PC-3 (cell line): ENCODE measurements around the gene ZNF236. TPM values are rescaled to one million over a fixed set of nuclear protein-coding genes. Genes with fewer than 3 reads are reported as not detected.

ENCODE experiments used
- ATAC-seq: fragments of 200-7000 bp; cut with Tn5 transposase; 2 replicates; pipeline ENCODE4 v1.9.1; 2020; ENCODE audit warnings: mild to moderate bottlenecking, moderate library complexity
- BruUV-seq: library from RNA; stranded (reverse); fragments of 400-500 nt; replicated peaks from 2 replicates; lab custom pipeline; 2021; lab: Mats Ljungman, UMichigan
- CTCF ChIA-PET: fragments of 300-600 bp; sonication (Branson Sonifier 250); formaldehyde crosslinking; loops from one replicate; lab custom pipeline; 2022; ENCODE audit warnings: antibody characterized with exemption; lab: Charles Lee
- POLR2A ChIA-PET: fragments of 300-600 bp; sonication (Branson Sonifier 250); formaldehyde crosslinking; loops from one replicate; lab custom pipeline; 2022; ENCODE audit warnings: antibody characterized with exemption; ENCODE audit not compliant: unreplicated experiment; lab: Charles Lee
- DNase-seq: peaks from one replicate; pipeline ENCODE4 v3.0.0-alpha.2; 2015
- H2AFZ ChIP-seq: fragments of 300-600 bp; sonication (generic); 2 replicates; pipeline ENCODE4 v1.6.0; 2016; ENCODE audit warnings: antibody characterized with exemption, low read length
- H3F3A ChIP-seq: fragments of 300-600 bp; sonication (generic); one replicate; pipeline ENCODE4 v1.6.0; 2017; ENCODE audit warnings: antibody characterized with exemption, low read length, control low read depth, mild to moderate bottlenecking; ENCODE audit not compliant: unreplicated experiment
- H3K27ac ChIP-seq: fragments of 300-600 bp; sonication (generic); 2 replicates; pipeline ENCODE4 v1.5.1; 2016; ENCODE audit warnings: mild to moderate bottlenecking, low read length
- H3K27me3 ChIP-seq: fragments of 300-600 bp; sonication (generic); 2 replicates; pipeline ENCODE4 v1.6.1; 2016; ENCODE audit warnings: low read length, mixed read lengths
- H3K36me3 ChIP-seq: fragments of 300-600 bp; sonication (generic); 2 replicates; pipeline ENCODE4 v1.6.1; 2016; ENCODE audit warnings: low read depth, mixed run types, low read length, mixed read lengths
- H3K4me1 ChIP-seq: fragments of 300-600 bp; sonication (generic); 2 replicates; pipeline ENCODE4 v1.5.1; 2016; ENCODE audit warnings: low read length; ENCODE audit not compliant: insufficient read depth
- H3K4me2 ChIP-seq: fragments of 300-600 bp; sonication (generic); 2 replicates; pipeline ENCODE4 v1.6.0; 2016; ENCODE audit warnings: low read length
- H3K4me3 ChIP-seq: fragments of 300-600 bp; sonication (generic); 2 replicates; pipeline ENCODE4 v1.5.1; 2016; ENCODE audit warnings: mild to moderate bottlenecking, low read length, mixed read lengths
- H3K79me2 ChIP-seq: fragments of 300-600 bp; sonication (generic); 2 replicates; pipeline ENCODE4 v1.6.1; 2017; ENCODE audit warnings: low read length, mixed read lengths
- H3K9ac ChIP-seq: fragments of 300-600 bp; sonication (generic); 2 replicates; pipeline ENCODE4 v1.6.0; 2016; ENCODE audit warnings: mild to moderate bottlenecking, low read length
- H3K9me2 ChIP-seq: fragments of 300-600 bp; sonication (generic); replicated peaks from 2 replicates; pipeline ENCODE4 v1.6.1; 2016; ENCODE audit warnings: mixed run types, low read length, mixed read lengths
- H3K9me3 ChIP-seq: fragments of 300-600 bp; sonication (generic); 2 replicates; pipeline ENCODE4 v1.6.1; 2016; ENCODE audit warnings: low read length, mixed read lengths
- H4K20me1 ChIP-seq: fragments of 300-600 bp; sonication (generic); 2 replicates; pipeline ENCODE4 v1.6.1; 2016; ENCODE audit warnings: low read length, mixed read lengths
- EZH2 ChIP-seq: fragments of 300-600 bp; sonication (generic); IDR thresholded peaks from one replicate; pipeline ENCODE4 v1.6.1; 2017; ENCODE audit warnings: antibody characterized with exemption, mild to moderate bottlenecking, low read length; ENCODE audit not compliant: unreplicated experiment
- EZH2phosphoT487 ChIP-seq: fragments of 300-600 bp; sonication (generic); IDR thresholded peaks from 2 replicates; pipeline ENCODE4 v1.6.1; 2018; ENCODE audit warnings: mild to moderate bottlenecking, antibody characterized with exemption, low read length, borderline replicate concordance
- intact Hi-C: fragments of 100-400 bp; cut with micrococcal nuclease; formaldehyde crosslinking; loops from 2 replicates; pipeline ENCODE4 v1.9.0; 2023
- total RNA-seq: library from RNA; depleted of rRNA; stranded (reverse); fragments of >200 nt; gene quantifications from 2 replicates; pipeline ENCODE4 v1.2.3, GENCODE V29; 2014
- TF ChIP-seq, protein P1 (sequence below): fragments of 300-600 bp; sonication (generic); conservative IDR thresholded peaks from 2 replicates; pipeline ENCODE4 v1.5.1; 2017; ENCODE audit warnings: antibody characterized with exemption, low read depth, mild to moderate bottlenecking, low read length

The ZNF236 gene
- total RNA-seq, 1 experiment from 2014 or later: 7.7 TPM

DNA sequence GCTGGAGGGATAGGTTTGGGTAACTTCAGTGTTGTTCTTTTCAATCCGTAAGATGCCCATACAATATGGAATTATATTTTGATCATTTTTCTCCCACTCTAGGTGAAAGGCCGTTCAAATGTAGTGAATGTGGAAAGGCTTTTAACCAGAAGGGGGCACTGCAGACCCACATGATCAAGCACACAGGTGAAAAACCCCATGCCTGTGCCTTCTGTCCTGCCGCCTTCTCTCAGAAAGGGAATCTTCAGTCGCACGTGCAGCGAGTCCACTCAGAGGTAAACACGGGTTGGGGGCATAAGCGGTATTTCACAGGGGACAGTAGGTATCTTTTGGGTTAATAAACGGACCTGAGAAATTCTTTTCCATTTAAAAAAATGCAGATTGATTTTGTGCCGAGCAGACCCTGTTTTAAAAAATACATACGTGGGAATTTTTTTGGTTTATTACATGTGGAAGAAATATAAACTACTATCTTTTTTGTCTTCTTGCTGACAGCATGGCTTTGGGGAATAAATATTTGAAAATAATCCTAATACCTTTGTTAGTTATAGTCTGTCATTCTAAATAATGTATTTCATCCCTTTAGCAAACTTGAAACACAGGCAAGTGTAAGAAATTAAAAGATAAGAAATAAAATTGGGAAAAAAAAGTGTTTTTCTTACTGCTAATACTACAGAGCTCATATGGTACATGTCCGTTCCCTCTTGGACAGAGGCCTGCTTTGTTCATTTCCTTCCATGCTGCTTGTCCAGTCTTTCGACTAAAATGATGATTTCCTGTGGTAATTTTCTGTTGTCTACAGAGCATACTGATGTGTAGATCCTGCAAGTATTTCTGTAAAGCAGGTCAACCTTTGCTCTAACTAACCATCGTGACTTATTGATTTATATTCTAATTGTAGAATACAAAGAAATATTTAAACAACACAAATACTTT is 53.3 kb downstream of the ZNF236 start:
- H3K27me3 ChIP-seq: no peaks in the 10 kb centered on the region
- no peaks in the 10 kb centered on the region for H3F3A ChIP-seq
- no peak overlapping the region for H3K9ac ChIP-seq
- peak; percentile 79 for ATAC-seq
- BruUV-seq: no TSS peak
- ChIA-PET POLR2A (interaction anchor here (0.6 kb wide), 1 partner anchor 30 kb away, joined by 4 read pairs; no protein-coding TSS in a partner anchor), CTCF (interaction anchor here (0.6 kb wide), 1 partner anchor 191 kb away, joined by 3 read pairs; no protein-coding TSS in a partner anchor)
- H3K4me1 ChIP-seq: no peaks in the 10 kb centered on the region
- TF ChIP-seq, protein P1, sequence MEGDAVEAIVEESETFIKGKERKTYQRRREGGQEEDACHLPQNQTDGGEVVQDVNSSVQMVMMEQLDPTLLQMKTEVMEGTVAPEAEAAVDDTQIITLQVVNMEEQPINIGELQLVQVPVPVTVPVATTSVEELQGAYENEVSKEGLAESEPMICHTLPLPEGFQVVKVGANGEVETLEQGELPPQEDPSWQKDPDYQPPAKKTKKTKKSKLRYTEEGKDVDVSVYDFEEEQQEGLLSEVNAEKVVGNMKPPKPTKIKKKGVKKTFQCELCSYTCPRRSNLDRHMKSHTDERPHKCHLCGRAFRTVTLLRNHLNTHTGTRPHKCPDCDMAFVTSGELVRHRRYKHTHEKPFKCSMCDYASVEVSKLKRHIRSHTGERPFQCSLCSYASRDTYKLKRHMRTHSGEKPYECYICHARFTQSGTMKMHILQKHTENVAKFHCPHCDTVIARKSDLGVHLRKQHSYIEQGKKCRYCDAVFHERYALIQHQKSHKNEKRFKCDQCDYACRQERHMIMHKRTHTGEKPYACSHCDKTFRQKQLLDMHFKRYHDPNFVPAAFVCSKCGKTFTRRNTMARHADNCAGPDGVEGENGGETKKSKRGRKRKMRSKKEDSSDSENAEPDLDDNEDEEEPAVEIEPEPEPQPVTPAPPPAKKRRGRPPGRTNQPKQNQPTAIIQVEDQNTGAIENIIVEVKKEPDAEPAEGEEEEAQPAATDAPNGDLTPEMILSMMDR: peak; percentile 82
- TF ChIP-seq EZH2 (no peak), EZH2phosphoT487 (no peak)
- DNase-seq: peak; percentile 66
- peaks cover 15% of the 10 kb centered on the region for H3K36me3 ChIP-seq
- no peak overlapping the region for H3K27ac ChIP-seq
- H3K9me2 ChIP-seq: no peaks in the 10 kb centered on the region
- H3K4me2 ChIP-seq: no peak overlapping the region
- no peaks in the 10 kb centered on the region for H4K20me1 ChIP-seq
- intact Hi-C loops: loop anchor here (2.0 kb wide), 1 partner anchor 73 kb away; no protein-coding TSS in a partner anchor
- H3K79me2 ChIP-seq: no peaks in the 10 kb centered on the region
- no peak overlapping the region for H2AFZ ChIP-seq
- no peak overlapping the region for H3K4me3 ChIP-seq
- H3K9me3 ChIP-seq: no peaks in the 10 kb centered on the region

DNA sequence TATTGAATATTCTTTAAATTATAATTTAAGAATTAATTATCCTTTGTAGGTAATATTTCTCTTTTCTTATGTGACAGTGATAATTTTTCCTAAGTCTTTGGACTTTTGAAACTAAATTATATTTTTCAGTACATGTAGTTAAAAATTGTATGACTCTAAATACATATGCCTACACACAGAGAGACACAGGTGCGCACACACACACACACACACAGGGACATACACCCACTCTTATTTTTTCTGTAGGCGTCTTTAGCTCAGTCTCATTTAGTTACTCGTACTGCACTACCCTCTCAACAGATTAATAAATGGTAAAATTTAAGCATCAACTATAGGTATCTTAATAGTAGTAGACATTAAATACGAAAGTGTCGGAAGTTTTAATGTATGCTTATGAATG is 56.1 kb downstream of the ZNF236 start:
- BruUV-seq: no TSS peak
- ChIA-PET CTCF (no interaction called here), POLR2A (no interaction called here)
- Histone ChIP-seq H2AFZ (no peak overlapping the region), H4K20me1 (no peaks in the 10 kb centered on the region), H3K36me3 (peaks cover 11% of the 10 kb centered on the region), H3F3A (no peaks in the 10 kb centered on the region), H3K9ac (no peak overlapping the region), H3K4me2 (no peak overlapping the region), H3K9me2 (no peaks in the 10 kb centered on the region), H3K27ac (no peak overlapping the region), H3K9me3 (no peaks in the 10 kb centered on the region), H3K79me2 (no peaks in the 10 kb centered on the region), H3K27me3 (no peaks in the 10 kb centered on the region), H3K4me3 (no peak overlapping the region), H3K4me1 (no peaks in the 10 kb centered on the region)
- ATAC-seq (no peak), DNase-seq (no peak)
- no peak for TF ChIP-seq EZH2phosphoT487
- TF ChIP-seq, protein P1: no peak
- TF ChIP-seq EZH2: no peak
- intact Hi-C loops: no loop called here

DNA sequence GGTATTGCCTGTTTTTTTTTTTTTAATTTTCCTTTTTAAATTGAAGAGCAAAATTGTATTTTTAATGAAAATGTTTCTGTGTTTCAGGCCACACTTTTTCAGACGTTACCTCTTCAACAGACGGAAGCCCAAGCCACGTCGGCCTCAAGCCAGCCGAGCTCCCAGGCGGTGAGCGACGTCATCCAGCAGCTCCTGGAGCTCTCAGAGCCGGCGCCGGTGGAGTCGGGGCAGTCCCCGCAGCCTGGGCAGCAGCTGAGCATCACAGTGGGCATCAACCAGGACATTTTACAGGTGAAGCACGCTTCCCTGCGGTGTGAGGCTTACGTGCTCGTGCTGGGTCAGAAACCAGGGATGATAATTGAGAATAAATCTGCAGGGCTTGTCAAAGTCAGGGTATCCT is 57.7 kb downstream of the ZNF236 start:
- Histone ChIP-seq H3K9ac (no peak overlapping the region), H3K4me3 (no peak overlapping the region), H3K79me2 (no peaks in the 10 kb centered on the region), H3F3A (no peaks in the 10 kb centered on the region), H3K9me2 (no peaks in the 10 kb centered on the region), H3K4me1 (no peaks in the 10 kb centered on the region), H3K9me3 (no peaks in the 10 kb centered on the region), H3K36me3 (peaks cover 11% of the 10 kb centered on the region), H3K27ac (no peak overlapping the region), H3K27me3 (no peaks in the 10 kb centered on the region), H4K20me1 (no peaks in the 10 kb centered on the region), H2AFZ (no peak overlapping the region), H3K4me2 (no peak overlapping the region)
- ChIA-PET POLR2A (no interaction called here), CTCF (no interaction called here)
- no peak for DNase-seq
- TF ChIP-seq EZH2: no peak
- no peak for TF ChIP-seq EZH2phosphoT487
- TF ChIP-seq, protein P1: no peak
- intact Hi-C loops: no loop called here
- BruUV-seq: no TSS peak
- ATAC-seq: no peak
